ENCODE results near the gene ANK2.

The ANK2 gene

DNA sequence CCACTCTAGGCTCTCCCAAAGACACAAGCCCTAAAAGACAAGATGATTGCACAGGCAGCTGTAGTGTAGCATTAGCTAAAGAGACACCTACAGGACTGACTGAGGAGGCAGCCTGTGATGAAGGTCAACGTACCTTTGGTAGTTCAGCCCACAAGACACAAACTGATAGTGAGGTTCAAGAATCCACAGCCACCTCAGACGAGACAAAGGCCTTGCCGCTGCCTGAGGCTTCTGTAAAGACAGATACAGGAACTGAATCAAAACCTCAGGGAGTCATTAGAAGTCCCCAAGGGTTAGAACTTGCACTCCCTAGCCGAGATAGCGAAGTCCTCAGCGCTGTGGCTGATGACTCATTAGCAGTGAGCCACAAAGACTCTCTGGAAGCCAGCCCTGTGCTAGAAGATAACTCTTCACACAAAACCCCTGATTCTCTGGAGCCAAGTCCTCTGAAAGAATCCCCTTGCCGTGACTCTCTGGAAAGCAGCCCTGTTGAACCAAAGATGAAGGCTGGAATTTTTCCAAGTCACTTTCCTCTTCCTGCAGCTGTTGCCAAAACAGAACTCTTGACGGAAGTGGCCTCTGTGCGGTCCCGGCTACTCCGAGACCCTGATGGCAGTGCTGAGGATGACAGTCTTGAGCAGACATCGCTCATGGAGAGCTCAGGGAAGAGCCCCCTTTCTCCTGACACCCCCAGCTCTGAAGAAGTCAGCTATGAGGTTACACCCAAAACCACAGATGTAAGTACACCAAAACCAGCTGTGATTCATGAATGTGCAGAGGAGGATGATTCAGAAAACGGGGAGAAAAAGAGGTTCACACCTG is 306.3 kb downstream of the ANK2 start:
- DNase-seq, result no peak

DNA sequence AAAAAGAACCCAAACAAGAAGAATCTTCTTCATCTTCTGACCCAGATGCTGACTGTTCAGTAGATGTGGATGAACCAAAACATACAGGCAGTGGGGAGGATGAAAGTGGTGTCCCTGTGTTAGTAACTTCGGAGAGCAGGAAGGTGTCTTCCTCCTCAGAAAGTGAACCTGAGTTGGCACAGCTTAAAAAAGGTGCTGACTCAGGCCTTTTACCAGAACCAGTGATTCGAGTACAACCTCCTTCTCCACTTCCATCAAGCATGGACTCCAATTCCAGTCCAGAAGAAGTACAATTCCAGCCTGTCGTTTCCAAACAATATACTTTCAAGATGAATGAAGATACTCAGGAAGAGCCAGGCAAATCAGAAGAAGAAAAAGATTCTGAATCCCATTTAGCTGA is 307.0 kb downstream of the ANK2 start:
- no peak for DNase-seq

DNA sequence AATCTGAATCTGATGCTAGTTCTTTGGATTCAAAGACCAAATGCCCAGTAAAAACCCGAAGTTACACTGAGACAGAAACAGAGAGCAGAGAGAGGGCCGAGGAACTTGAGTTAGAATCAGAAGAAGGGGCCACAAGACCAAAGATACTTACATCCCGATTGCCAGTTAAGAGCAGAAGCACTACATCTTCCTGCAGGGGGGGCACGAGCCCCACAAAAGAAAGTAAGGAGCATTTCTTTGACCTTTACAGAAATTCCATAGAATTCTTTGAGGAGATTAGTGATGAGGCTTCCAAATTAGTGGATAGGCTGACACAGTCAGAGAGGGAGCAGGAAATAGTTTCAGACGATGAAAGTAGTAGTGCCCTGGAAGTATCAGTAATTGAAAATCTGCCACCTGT is 309.3 kb downstream of the ANK2 start:
- no peak for DNase-seq

DNA sequence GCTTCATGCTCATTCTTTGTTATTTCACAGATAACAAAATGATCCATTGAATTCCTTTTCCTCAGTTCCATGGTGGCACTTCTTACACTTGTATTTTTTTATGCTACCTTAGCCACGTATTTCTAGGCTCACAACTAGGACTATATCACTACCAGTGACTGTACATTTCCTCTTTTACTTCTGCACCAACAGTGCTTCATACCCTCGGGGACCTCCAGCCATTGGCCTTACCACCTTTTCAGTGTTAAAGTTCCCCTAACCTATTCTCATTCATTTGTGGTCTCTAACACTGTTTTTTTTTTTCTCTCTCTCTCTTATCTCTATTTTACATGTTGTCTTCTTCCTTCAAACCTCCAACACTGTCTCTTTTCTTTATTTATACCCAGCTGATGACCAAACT is 315.9 kb downstream of the ANK2 start:
- DNase-seq, result no peak

DNA sequence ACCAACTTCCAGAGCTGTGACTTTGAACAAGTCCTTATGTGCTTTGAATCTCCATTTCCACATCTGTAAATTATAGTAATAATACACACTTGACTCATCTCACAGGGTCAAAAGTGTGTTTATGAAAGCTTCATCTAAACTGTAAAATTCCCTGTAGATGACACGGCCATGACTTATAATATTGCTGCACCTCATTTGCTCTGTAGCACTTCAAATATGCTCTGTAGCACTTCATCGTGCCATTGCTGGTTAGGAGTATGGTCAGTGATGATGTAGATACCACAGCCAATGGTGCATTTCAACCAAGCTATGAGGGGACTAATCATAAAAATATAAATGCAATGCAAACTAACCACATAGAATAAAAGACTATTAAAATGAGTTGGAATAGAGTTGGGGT is 318.6 kb downstream of the ANK2 start:
- no peak for DNase-seq

DNA sequence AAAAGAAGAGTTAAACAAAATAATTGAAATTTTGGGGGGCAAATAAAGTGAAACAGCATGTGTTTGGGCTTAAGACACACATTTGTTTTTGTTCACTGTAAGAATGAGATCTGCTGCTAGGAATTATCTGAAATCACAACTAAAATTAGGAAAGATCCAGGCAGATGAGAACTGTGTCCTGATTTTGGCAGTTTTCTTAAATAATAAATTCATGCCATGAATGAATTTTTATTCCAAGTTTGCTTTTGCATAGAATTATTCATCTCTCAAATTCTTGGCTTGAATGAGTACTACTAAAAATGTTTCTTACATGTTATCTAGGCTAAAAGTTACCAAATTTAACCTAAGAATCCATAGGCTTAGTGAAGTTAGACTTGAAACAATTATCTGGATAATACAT is 321.7 kb downstream of the ANK2 start:
- DNase-seq, result no peak

DNA sequence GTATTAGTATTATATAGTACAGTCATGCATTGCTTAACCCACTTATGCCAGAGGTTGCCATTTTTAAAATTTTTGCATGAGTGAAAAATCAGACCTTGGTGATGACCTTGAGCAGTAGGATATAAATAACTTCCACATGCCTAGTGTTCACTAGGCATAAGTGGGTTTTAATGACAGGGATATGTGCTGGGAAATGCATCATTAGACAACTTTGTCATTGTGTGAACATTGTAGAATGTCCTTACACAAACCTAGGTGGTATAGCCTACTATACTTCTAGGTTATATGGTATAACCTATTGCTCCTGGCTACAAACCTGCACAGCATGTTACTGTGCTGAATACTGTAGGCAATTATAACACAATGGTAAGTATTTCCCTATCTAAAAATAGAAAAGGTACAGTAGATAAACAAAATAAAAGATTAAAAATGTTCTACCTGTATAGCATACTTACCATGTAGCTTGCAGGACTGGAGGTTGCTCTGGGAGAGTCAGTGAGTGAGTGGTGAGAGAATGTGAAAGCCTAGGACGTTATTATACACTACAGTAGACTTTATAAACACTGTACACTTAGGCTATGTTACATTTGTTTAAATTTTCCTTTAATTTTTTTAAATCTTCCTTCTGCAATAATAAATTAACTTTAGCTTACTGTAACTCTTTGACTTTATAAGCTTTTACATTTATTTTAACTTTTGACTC is 326.7 kb downstream of the ANK2 start:
- no peak for DNase-seq

DNA sequence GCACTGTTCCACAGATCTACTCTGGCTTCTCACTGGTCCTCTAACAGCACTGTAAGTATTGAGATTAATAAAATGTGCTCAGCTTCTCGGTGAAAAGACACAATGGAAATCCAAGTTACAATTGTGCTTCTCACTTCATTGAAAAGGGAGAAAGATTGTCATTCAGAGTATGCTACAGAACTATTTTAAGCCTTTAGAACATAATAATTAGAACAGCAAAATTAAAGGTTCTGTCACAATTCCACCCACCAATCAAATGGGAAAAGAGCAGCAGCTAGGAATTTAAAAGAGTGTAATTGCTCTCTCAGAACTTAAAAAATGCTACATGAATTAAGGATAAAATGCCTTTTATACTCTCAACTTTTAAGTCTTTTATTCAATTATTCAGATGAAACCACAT is 329.4 kb downstream of the ANK2 start:
- DNase-seq, result no peak

DNA sequence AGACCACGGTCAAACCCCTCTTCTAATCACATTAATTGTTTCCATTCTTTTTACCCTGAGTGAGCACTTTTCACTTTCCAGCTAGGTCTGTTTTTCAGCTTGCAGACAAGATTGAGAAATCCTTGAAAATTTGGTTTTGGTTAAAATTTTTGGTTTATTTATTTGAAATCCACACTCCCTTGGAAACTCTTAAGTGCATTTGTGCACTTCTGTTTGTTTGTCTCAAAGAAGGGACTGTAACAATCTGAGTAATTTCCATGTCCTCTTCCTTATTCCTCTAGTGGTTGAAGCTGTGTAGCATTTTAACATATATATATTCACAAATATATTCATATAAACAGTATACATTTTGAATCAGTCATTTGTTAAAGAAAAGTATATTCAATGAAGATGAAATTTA is 333.3 kb downstream of the ANK2 start:
- DNase-seq, result no peak

DNA sequence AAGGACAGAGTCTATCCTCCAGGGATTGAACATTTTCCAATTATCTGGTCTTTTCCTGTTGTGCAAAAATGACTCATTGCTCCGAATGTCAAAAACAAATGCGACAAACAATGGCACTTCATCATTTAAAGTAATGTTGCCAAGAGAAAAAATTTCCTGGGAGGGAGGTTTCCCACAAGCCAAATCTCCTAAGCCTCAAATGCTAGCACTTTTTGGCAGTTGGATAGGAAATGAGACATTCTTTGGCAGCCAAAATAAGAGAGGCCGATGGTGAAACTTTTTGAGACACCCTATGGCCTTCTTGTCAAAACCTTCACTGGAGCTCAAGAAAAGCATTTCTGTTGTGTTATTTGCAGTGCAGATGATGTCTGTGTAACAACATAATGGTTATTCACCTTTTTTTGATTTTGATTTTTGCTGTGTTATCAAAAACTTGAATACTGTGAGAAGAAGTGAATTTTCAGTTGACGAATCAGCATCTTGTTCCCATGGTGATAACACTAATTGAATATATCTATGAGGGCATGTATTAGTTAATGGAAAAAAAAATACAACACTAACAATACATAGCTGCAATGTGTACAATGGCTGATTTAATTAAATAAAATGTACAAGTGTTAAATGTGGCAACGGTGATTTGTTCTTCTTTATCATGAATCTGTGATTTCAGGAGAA is 333.8 kb downstream of the ANK2 start:
- DNase-seq, result no peak

DNA sequence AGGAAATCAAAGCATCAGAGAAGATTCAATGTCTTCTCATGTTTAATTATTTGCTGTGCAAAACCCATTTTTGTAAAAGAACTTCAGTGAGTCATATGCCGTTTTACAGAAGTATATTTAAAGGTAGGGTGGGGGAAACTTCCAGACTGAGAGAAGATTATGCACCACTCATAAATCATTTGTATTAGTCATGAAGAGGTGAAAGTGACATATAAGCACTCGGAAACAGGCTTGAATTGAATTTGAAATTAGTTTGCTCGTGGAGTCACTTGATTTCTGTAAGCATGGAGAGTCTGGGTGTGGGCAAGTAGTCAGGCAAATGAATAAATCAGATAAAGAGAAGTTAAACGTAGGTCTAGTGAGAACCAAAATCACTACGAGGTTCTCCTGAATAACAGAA is 335.1 kb downstream of the ANK2 start:
- no peak for DNase-seq

DNA sequence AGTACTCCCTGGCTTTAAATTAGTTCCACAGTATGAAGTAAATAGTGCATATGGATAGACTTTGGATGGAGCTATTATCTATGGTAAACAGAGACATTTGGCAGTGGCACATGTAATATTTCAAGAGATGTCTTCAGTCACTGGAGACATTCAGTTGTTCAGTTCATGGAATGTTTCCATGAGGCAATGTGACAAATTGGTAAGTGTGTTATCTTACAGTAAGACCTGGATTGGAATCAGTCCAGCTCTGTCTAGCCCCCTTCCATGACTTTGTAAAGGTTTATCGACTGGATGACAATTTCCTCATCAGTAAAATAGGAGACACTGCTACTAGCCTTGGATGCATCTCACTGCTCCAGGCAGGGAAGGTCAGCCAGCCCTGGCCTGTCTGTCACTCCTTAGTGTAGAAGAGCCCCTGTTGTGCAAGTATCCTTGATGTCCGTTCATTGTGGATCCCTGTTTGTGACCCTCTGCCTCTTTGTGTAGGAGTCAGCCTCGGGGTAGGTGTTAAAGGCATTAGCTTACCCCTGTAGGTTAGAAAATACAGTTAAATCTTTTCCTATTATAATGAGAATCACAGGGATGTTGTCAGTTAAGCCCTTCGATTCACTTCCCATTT is 335.9 kb downstream of the ANK2 start:
- no peak for DNase-seq

DNA sequence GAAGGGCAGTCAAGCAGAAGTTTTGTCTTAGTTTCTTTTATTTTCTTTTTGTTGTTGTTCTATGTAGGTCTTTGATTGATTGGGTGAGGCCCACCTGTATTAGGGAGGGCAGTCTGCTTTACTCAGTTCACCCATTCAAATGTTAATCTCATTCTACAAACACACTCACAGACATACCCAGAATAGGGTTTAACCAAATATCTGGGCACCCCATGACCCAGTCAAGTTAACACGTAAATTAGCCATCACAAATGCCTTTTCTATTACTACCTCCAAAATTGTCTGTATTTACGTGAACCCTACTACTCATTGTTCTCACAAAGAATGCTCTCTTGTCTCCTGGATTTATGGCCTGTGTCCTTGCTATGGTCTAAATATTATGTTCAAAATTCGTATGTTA is 339.7 kb downstream of the ANK2 start:
- no peak for DNase-seq

DNA sequence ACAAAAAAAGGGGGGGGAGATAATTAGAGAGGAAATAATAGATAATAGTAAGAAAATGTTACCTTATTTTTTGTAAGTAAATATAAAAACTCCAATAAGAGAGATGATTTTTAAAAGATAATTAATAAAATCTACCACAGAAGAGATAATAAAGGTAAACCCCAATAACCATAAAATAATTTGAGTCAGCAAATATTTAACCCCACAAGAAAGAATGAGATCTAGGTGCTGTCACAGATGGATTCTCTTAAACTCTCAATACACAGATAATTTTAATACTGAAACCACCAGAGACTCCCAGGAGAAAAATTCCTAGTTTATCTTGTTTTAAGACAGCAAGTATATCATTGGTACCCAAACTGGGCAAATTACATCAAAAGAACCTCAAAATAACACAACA is 341.4 kb downstream of the ANK2 start:
- DNase-seq, result no peak

DNA sequence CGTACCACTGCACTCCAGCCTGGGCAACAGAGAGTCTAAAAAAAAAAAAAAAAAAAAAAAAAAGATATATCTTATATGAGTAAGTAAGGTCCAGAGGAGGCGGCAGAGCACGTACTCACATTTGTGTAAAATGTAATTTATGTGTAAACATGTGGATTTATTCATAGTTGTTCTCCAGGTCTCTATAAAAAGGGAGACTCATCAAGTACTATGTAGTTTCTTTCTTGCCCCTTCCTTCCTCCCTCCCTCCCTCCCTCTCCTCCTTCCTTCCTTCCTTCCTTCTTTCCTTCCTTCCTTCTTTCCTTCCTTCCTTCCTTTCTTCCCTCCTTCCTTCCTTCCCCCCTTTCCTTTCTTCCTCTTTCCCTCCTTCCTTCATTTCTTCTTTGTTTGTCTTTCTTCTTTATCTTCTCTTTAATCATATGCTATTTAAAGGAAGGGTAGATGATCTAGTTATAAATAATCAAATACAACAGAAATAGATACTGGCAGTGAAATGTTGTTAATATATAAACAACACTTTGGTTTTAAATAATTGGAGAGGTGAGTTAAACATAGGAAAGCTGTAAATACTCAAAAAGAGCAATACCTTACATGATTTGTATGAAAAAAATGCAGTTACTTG is 344.8 kb downstream of the ANK2 start:
- no peak for DNase-seq

DNA sequence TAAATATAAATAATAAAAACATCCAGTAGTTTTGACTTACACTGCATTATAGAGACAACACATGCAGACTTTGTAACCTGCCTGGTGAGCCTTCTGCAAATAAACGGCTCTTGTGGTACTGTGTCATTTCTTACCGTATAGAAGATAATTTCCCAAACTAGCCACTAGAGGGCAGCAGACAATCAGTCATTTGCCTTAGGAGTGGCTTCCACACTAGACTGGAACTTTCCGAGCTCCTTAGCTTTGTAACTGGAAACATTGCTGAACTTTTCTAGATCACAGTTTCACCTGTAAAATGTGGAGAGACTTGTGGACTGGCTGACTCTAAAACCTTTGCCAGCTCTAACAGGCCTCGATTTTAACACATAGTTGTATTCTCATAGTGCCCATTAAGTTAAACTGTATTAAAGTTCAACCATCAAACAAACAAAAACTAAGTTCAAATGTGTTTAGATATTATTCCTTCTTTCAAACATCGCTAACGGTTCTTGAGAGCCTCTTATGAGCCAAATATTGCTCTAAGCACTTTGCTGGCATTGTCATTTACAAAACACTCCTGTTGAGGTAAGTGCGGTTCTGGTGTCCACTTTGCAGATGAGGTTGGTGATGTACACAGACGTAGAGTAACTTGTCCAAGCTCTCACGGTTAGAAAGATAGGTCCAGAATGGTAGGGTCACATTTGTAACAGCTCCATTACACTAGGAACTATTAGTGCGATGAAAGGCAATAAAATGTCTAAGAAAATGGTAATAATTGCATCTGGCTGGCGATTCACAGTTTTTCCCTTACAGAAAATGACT is 345.5 kb downstream of the ANK2 start:
- DNase-seq, result peak; percentile 43 to 60

DNA sequence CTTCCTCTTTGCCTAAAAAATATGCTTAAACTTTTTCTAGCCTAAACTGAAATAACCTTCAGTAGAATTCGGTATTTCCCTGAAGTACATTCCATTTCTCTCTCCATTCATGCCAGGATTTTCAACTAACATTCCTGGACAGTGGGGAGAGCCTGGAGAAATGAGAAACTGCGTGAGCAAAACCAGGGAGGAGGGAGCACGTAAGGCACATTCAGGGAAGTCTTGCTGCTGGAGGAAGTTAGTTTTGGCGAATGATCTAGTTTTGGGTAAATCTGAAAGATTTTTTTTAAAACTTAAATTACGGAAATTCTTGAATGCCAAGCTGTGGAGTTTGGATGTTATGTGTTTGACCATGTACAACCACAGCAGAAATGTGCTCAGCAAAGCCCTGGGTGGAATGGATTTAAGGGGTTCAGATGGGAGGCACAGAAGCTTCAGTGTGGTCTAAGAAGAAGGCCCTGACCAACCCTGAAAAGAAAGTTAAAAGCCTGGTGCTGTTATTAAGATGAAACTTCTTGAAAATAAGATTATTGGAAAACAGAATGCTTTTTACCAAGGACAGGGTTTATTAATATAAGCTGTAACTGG is 347.8 kb downstream of the ANK2 start:
- DNase-seq, result no peak

DNA sequence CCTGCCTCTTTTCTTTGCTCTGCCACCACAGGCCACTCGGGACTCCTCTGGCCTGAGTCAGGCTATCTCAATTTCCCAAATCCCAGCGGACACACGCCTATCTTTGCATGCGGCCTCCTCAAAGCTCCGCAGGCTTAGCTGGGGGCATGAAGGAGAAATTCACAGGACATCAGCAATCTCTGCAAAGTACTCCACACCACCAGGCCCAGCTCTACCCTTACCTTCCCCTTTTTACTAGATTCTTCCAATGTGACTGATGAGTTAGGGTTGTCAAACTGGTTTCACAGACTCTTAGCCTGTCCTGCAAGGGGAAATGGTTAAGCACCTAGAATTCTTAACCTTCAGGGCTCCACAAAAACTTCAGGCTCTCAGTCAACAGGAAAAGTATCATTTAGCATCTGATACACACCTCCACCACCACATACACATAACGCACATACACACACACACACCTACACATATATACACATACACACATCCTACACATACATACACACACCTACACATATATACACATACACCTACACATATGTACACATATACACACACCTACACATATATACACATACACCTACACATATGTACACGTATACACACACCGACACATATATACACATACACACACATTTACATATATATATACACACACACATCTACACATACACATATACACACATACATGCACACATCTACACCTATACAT is 349.1 kb downstream of the ANK2 start:
- DNase-seq, result no peak

DNA sequence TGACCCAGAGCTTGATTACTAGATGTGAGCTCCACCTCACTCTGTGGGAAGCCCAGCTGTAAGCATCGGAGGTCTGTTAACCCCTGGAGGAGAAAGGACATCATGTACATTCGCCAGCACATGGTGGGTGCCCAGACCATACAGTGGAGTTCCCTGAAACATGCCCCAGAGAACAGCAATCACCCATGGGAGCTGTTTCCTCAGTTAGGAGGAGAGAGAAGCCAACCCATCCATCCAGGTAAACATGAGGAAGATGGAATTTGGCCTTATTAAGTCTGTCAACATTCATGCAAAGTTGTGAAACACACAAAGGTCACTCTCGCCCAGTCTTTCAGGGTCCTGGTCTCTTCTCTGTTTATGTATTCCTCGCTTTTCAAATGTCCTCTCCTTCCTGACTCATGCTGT is 354.7 kb downstream of the ANK2 start:
- DNase-seq, result no peak

DNA sequence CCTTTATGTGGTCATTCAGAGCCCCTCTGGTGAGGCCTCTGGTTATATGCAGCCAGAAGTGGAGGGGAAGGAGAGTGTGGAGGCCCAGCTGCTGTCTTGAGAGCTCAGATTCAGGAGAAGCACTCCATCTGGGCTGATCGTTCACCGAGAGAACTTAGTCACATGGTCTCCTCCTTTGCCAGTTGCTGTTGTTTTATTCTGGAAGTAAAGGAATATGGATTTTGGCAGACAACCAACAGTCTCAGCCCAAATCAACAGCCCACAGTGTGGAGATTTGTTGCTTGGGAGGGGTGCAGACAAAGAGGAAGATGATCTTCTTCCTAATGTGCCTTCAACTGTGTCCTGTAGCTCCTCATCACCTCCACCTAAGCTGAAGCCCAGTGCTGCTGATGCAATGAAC is 355.4 kb downstream of the ANK2 start:
- no peak for DNase-seq
